ENCODE measurements around the gene CDK3. TPM values are rescaled to one million over a fixed set of nuclear protein-coding genes. Genes with fewer than 3 reads are reported as not detected.
A peak's percentile ranks its signal among the peaks of the same experiment; 100 is the strongest.

Gene CDK3
- total RNA-seq, 4 donors from 2014 or later = 2.4 to 6.6 (median 3.6) TPM

DNA sequence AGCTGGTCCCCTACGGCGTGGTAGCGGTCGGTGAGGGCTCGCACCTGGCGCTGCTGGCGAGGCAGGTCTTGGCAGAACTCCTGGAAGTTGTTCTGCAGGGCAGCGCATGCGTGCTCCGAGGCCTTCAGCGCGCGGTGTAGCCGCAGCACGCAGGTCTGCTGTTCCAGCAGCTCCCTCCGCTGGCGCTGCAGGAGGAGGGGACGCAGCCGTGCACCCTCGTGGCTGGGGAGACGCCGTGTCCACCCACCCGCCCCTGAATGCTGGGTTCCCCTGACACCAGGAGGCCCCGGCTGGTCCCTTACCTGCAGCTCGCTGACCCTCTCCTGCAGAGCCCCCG is 14.2 kb downstream of the CDK3 start:
- TF ChIP-seq, protein P1, sequence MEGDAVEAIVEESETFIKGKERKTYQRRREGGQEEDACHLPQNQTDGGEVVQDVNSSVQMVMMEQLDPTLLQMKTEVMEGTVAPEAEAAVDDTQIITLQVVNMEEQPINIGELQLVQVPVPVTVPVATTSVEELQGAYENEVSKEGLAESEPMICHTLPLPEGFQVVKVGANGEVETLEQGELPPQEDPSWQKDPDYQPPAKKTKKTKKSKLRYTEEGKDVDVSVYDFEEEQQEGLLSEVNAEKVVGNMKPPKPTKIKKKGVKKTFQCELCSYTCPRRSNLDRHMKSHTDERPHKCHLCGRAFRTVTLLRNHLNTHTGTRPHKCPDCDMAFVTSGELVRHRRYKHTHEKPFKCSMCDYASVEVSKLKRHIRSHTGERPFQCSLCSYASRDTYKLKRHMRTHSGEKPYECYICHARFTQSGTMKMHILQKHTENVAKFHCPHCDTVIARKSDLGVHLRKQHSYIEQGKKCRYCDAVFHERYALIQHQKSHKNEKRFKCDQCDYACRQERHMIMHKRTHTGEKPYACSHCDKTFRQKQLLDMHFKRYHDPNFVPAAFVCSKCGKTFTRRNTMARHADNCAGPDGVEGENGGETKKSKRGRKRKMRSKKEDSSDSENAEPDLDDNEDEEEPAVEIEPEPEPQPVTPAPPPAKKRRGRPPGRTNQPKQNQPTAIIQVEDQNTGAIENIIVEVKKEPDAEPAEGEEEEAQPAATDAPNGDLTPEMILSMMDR (IDR thresholded peaks at IDR 0.05) = no peak
- TF ChIP-seq POLR2A (IDR thresholded peaks at IDR 0.05) = no peak
- DNase-seq = no peak
- H3K4me3 ChIP-seq = no peak overlapping the region
- peak overlapping the region in 2 of 4 donors; percentile 5 to 39 for H3K27ac ChIP-seq
- H3K4me1 ChIP-seq = peaks cover 0 to 25% (median 11%) of the 10 kb centered on the region in 3 donors
- peaks cover 0 to 9% (median 0%) of the 10 kb centered on the region in 4 donors for H3K27me3 ChIP-seq
- intact Hi-C loops (cut with DNase I) = loop anchor here (5.0 to 10.0 kb wide), 2 partner anchors 37 to 270 kb away; no protein-coding TSS in a partner anchor
- 50 to 60% methylated on average over 2 to 3 of the region's 26 CpGs for WGBS, 2 donors
- H3K36me3 ChIP-seq = peaks cover 5 to 100% (median 24%) of the 10 kb centered on the region in 3 donors
- no peaks in the 10 kb centered on the region for H3K9me3 ChIP-seq

DNA sequence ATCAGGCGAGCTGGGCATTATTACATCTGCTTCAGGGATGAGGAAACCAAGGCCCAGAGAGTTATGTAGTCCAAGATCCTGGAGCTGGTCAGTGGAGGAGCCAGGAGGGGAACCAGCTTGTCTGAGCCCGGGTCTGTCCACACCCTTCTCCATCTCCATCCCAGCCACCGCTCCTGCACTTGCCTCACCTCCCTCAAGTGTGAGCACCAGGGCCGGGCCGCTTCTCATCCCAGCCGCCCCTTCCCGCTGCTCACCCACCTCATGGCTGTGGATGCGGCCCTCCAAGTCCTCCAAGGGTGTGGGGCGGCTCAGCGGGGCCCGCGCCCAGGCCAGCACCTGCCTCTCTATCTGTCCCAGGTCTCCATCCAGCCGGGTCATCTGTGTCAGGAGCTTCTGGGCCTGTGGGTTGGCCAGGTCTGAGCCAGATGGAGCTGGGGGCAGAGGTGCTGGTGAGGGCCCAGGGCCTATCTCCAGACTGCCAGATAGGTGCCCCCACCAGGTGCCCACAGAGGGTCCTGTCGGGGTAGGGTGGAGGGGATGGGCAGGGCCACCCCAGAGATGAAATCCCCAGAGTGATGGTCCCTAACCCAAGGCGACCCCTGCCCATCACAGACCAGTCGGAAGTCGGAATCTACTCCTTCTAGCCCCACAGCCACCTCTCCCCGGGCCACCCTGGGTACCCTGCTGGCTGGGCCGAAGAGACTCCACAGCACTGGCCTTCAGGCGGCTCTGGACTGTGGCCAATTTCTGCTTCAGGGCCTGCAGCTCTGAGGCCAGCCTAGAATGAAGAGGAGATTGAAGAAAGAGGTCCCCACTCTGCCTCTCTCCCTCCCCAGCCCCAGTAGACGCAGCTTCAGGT is 17.1 kb downstream of the CDK3 start:
- H3K27me3 ChIP-seq = peaks cover 0 to 20% (median 0%) of the 10 kb centered on the region in 4 donors
- H3K4me3 ChIP-seq = no peak overlapping the region
- H3K4me1 ChIP-seq = peaks cover 0 to 25% (median 11%) of the 10 kb centered on the region in 3 donors
- H3K36me3 ChIP-seq = peaks cover 5 to 100% (median 5%) of the 10 kb centered on the region in 3 donors
- WGBS, 2 donors = 97% methylated on average over 7 of the region's 21 CpGs; no CpG with 5 or more reads in 1 of the 2 donors
- TF ChIP-seq, protein P1 (IDR thresholded peaks at IDR 0.05) = no peak
- TF ChIP-seq POLR2A (IDR thresholded peaks at IDR 0.05) = no peak
- no peak for DNase-seq
- intact Hi-C loops (cut with DNase I) = loop anchor here (10.0 kb wide), 1 partner anchor 267 kb away; no protein-coding TSS in a partner anchor
- no peaks in the 10 kb centered on the region for H3K9me3 ChIP-seq
- H3K27ac ChIP-seq = no peak overlapping the region

DNA sequence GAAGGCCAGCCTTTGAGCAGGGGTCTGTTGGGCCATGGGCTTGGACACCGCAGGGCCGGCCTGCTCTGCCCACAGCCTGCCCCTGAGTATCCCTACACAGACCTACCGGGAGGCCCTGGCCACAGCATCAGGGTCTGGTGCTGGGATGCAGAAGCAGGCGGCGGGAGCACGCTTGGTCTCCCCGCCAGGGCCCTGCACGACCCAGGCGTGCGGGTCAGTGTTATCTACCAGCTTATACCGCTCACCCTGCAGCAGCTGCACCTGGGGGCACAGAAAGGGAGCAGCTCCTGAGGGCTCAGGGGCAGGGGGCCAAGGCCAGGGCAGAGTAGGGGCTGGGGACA is 17.7 kb downstream of the CDK3 start:
- 100% methylated on average over 1 of the region's 11 CpGs; no CpG with 5 or more reads in 1 of the 2 donors for whole genome bisulfite sequencing, 2 donors
- peaks cover 5 to 100% (median 5%) of the 10 kb centered on the region in 3 donors for H3K36me3 ChIP-seq
- no peak overlapping the region for H3K4me3 ChIP-seq

DNA sequence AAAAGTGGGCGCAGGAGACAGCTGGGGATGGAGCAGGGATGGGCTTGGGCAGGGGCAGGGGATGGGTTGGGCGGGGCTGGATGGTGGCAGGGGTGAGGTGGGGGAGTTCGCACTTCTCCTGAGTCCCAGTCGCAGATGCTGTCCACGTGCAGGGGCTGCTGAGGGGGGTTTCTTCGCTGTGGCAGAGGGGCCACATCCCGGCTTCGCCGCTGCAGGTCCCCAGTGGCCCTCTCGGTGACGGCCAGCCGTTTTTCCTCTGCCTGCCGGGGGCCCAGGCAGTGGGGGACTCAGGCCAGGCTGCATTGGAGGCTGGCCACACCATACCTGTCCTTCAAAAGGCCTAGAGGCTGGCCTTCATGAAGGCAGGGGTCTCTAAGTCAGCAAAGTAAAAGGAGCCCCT is 18.1 kb downstream of the CDK3 start:
- Histone ChIP-seq H3K4me3 (no peak overlapping the region), H3K27ac (no peak overlapping the region), H3K36me3 (peaks cover 5 to 100% (median 5%) of the 10 kb centered on the region in 3 donors), H3K27me3 (peaks cover 0 to 20% (median 0%) of the 10 kb centered on the region in 4 donors), H3K4me1 (peaks cover 0 to 31% (median 11%) of the 10 kb centered on the region in 3 donors), H3K9me3 (no peaks in the 10 kb centered on the region)
- WGBS, 2 donors = 84 to 88% methylated on average over 7 to 8 of the region's 13 CpGs
- DNase-seq = no peak
- intact Hi-C loops (cut with DNase I) = loop anchor here (10.0 kb wide), 1 partner anchor 266 kb away; no protein-coding TSS in a partner anchor
- no peak for TF ChIP-seq POLR2A (IDR thresholded peaks at IDR 0.05)
- TF ChIP-seq, protein P1 (IDR thresholded peaks at IDR 0.05) = no peak

More for the DNA sequence above, 17.7 kb downstream of the CDK3 start:
- no peaks in the 10 kb centered on the region for H3K9me3 ChIP-seq
- intact Hi-C loops (cut with DNase I) = loop anchor here (10.0 kb wide), 1 partner anchor 266 kb away; no protein-coding TSS in a partner anchor
- peaks cover 0 to 20% (median 0%) of the 10 kb centered on the region in 4 donors for H3K27me3 ChIP-seq
- H3K4me1 ChIP-seq = peaks cover 0 to 26% (median 11%) of the 10 kb centered on the region in 3 donors
- no peak for TF ChIP-seq POLR2A (IDR thresholded peaks at IDR 0.05)
- TF ChIP-seq, protein P1 (IDR thresholded peaks at IDR 0.05) = no peak
- no peak overlapping the region for H3K27ac ChIP-seq
- no peak for DNase-seq

Data from esophagus squamous epithelium (tissue), 5 donors.